Retinal pigment epithelial cell (primary cell): ENCODE results near the gene TCERG1.

ENCODE experiments used
- DNase-seq: peaks from one replicate; pipeline ENCODE4 v3.0.0-alpha.2; 2010; ENCODE audit warnings: low read depth
- H3K4me3 ChIP-seq: 2 replicates; pipeline ENCODE4 v1.5.1; 2011; ENCODE audit warnings: mild to moderate bottlenecking, low read length, control low read depth, moderate library complexity
- TF ChIP-seq, protein P1 (sequence below): conservative IDR thresholded peaks from 2 replicates; pipeline ENCODE4 v1.5.1; 2011; ENCODE audit warnings: low read depth, low read length, control low read depth, inconsistent platforms

The TCERG1 gene

DNA sequence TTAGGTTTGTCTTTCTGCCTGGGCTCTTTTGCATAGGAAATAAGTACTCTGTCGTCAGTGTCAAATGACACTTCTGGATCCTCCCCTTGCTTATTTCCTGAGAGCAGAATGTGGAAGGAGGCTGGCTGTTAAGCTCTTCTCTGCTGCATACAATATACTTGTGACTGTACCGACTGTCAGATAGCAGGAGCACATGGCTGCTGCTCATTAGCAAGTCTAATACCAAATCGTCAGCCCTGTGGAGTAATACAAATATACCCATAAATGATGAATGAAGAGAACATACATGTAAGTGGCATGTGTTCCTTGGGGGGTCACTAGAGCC, 69.0 kb downstream of the TCERG1 start, which contains the start of gene GPR151:
TSS of gene GPR151 (minus strand) at position 40 of the 325 bp plus-strand sequence. CDS start 77 bp downstream, outside the sequence.
- TF ChIP-seq, protein P1, sequence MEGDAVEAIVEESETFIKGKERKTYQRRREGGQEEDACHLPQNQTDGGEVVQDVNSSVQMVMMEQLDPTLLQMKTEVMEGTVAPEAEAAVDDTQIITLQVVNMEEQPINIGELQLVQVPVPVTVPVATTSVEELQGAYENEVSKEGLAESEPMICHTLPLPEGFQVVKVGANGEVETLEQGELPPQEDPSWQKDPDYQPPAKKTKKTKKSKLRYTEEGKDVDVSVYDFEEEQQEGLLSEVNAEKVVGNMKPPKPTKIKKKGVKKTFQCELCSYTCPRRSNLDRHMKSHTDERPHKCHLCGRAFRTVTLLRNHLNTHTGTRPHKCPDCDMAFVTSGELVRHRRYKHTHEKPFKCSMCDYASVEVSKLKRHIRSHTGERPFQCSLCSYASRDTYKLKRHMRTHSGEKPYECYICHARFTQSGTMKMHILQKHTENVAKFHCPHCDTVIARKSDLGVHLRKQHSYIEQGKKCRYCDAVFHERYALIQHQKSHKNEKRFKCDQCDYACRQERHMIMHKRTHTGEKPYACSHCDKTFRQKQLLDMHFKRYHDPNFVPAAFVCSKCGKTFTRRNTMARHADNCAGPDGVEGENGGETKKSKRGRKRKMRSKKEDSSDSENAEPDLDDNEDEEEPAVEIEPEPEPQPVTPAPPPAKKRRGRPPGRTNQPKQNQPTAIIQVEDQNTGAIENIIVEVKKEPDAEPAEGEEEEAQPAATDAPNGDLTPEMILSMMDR: no peak

DNA sequence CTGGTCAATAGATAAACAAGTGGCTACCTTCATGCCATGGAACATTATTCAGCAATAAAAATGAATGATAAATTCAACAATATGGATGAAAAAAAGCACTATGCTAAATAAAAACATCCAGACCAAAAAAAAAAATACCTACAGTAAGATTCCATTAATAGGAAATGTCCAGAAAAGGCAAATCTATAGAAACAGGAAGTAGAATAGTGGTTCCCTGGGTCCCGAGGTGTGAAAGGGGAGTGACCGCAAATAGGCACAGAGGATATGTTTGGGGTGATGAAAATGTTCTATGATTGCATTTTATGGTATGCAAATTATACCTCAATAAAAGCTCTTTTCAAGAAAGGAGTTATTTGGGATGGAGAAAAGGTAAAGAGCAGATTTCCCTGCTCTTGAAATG, 72.4 kb downstream of the TCERG1 start:
- H3K4me3 ChIP-seq: no peak overlapping the region
- TF ChIP-seq, protein P1: no peak
- DNase-seq: no peak

More for the DNA sequence above, 69.0 kb downstream of the TCERG1 start, which contains the start of gene GPR151:
- no peak within 1 kb of the TSS for H3K4me3 ChIP-seq
- DNase-seq: no peak

DNA sequence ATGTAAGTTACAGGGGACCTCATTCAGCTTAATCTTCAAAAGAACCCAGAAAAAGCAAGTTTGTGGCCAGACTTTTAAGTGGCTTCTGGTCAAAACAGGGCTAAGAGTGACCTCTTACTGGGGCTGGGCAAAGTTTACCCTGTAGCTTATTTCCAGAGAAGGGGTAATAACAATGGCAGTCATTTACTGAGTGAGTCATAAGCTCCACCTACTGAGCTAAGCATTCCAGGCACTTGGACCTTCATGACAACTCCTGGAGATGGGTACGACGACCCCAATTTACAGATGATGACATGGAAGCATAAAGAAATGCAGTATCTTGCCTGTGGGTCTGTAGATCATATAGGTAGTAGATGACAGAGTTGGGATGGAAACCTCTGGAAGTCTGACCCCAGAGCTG, 73.6 kb downstream of the TCERG1 start:
- no peak for DNase-seq
- no peak overlapping the region for H3K4me3 ChIP-seq
- TF ChIP-seq, protein P1: no peak

DNA sequence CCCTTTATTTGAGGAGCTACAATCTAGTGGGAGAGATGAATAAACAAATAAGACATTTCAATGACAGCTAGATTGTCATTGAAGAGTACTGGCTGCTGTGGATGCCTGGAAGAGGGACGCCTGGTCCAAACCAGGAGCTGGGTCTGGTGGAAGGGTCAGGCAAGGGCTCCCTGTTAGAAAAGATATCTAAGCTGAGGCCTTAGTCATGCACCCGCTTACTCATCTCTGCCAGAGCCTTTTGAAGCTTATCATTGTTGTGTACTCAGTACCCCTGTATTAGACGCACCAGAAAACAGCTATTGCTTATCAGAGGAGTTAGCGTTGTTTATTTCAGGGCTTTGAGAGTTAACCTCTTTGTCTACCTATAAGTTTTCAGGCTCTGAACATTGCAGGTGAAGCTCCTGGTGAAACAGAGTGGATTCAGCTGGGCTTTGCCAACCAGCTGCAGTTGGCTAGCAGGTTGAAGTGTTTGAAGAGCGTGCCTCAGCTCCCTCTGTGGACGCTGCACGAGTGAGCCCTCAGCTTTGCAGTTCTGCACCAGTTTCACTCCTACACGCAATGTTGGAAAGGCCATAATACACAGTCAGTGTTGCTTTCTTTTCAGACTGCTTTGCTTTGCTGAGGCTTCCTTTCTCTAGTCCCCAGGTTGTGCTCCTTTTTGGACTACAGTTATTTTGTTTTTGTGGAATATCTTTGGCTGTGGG, 74.4 kb downstream of the TCERG1 start:
- TF ChIP-seq, protein P1: no peak
- no peak overlapping the region for H3K4me3 ChIP-seq
- DNase-seq: no peak

DNA sequence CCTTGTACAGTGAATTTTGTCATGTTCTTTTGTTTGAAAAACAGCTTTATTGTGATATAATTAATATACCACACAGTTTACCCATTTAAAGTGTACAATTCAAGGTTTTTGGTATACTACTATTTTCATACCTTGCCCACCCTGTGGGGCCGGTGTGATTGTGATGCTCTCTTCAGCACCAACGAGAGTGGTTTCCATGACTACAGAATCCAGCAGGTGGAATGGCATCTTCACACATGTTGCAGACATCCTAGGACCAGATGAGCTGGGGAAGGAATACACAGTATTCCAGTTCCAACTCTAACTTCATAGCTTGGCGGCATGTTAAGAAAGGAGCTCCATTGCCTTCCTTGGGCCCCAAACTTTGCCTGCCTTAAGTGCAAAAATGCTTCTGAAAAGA, 76.6 kb downstream of the TCERG1 start:
- TF ChIP-seq, protein P1: no peak
- DNase-seq: no peak
- H3K4me3 ChIP-seq: no peak overlapping the region

DNA sequence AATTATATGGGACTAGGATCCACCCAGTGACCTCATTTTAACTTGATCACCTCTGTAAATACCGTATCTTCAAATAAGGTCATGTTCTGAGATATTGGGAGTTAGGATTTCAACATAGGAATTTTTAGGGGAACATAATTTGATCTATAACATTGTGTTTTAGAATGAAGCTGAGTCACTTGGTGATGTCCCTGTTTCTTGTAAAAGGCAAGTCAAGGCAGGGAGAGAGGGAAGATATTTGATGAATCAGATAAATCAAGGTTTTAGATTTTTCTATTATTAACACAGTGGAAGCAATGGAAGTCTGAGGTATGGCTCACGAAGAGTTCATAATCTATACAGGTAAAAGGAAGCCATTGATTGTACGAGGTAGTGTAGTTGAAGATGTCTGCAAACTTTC, 80.7 kb downstream of the TCERG1 start:
- DNase-seq: no peak
- no peak overlapping the region for H3K4me3 ChIP-seq
- TF ChIP-seq, protein P1: no peak

DNA sequence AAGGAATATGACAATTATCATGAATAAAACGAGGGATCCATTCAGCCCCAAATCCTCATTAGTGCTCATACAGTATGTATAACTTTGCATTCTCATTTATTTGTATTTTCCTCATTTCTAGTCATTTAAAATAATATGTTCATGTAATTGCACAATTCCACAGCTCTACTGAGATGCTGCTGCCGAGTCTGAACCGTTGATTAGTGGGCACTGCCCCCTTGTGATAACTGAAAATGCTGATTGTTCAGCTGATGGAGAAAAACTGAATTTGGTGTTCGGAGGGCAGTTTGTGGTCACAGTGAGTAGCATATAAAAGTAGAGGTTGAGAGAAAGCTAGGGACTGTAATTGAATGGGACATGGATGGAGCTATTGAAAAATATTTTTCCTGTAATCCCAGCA, 81.1 kb downstream of the TCERG1 start:
- DNase-seq: no peak
- TF ChIP-seq, protein P1: no peak
- H3K4me3 ChIP-seq: no peak overlapping the region
